Measurements from ENCODE around the gene TEX26.

GRCh38 chr13:30934803-30935202, 2.3 kb downstream of the TEX26 start:
- TF ChIP-seq POLR2AphosphoS5 (IDR thresholded peaks at IDR 0.05; ENCODE audit: borderline replicate concordance, low read depth, low read length) (no peak), EZH2 (IDR thresholded peaks at IDR 0.05) (no peak)
